WERI-Rb-1 (cell line): ENCODE results near the gene C16orf54.
A peak's percentile ranks its signal among the peaks of the same experiment; 100 is the strongest.
"Not testable (repeated sequence)": the region's sequence is repeated elsewhere in the genome, so short reads cannot be mapped to it uniquely, and the experiment has no call there.

ENCODE experiments used
- DNase-seq: peaks from one replicate; pipeline ENCODE4 v3.0.0-alpha.2; 2020
- H3K27ac ChIP-seq: fragments of 250-450 bp; sonication (Bioruptor Pico); 2 replicates; pipeline ENCODE4 v1.5.1; 2020; ENCODE audit warnings: mild to moderate bottlenecking, moderate library complexity
- H3K27me3 ChIP-seq: fragments of 250-450 bp; sonication (Bioruptor Pico); 2 replicates; pipeline ENCODE4 v1.5.1; 2021; ENCODE audit warnings: mild to moderate bottlenecking, low read depth, moderate library complexity; ENCODE audit not compliant: insufficient read depth, severe bottlenecking
- H3K36me3 ChIP-seq: fragments of 250-450 bp; sonication (Bioruptor Pico); 2 replicates; pipeline ENCODE4 v1.5.1; 2020; ENCODE audit warnings: mild to moderate bottlenecking, moderate library complexity
- H3K4me3 ChIP-seq: 2 replicates; pipeline ENCODE4 v1.5.1; 2011; ENCODE audit warnings: low read depth, mild to moderate bottlenecking, control low read depth, low read length
- H3K9me3 ChIP-seq: fragments of 250-450 bp; sonication (Bioruptor Pico); 2 replicates; pipeline ENCODE4 v1.5.1; 2021; ENCODE audit warnings: mild to moderate bottlenecking, moderate library complexity; ENCODE audit not compliant: severe bottlenecking
- CTCF ChIP-seq: IDR thresholded peaks from 2 replicates; pipeline ENCODE4 v1.5.1; 2011; ENCODE audit warnings: low read depth, mild to moderate bottlenecking, control low read depth, inconsistent platforms, low read length

The C16orf54 gene

GRCh38 chr16:29734786-29735185 is 11.0 kb downstream of the C16orf54 start:
- no peak for TF ChIP-seq CTCF
- H3K9me3 ChIP-seq = no peaks in the 10 kb centered on the region
- no peak overlapping the region for H3K27ac ChIP-seq
- no peak overlapping the region for H3K4me3 ChIP-seq
- H3K36me3 ChIP-seq = no peaks in the 10 kb centered on the region
- DNase-seq = no peak
- H3K27me3 ChIP-seq = no peaks in the 10 kb centered on the region

- not testable (repeated sequence) for H3K27ac ChIP-seq, H3K9me3 ChIP-seq, H3K4me3 ChIP-seq, H3K36me3 ChIP-seq, H3K27me3 ChIP-seq, DNase-seq
Measured at GRCh38 chr16:29731768-29732601, 13.8 kb downstream of the C16orf54 start.

GRCh38 chr16:29730649-29731048 is 15.1 kb downstream of the C16orf54 start:
- Histone ChIP-seq H3K36me3 (no peaks in the 10 kb centered on the region), H3K9me3 (no peaks in the 10 kb centered on the region), H3K27ac (no peak overlapping the region), H3K4me3 (no peak overlapping the region), H3K27me3 (no peaks in the 10 kb centered on the region)
- no peak for TF ChIP-seq CTCF
- DNase-seq = no peak

GRCh38 chr16:29729116-29729521 is 16.7 kb downstream of the C16orf54 start:
- Histone ChIP-seq H3K4me3 (peak overlapping the region; percentile 38), H3K36me3 (no peaks in the 10 kb centered on the region), H3K27me3 (no peaks in the 10 kb centered on the region), H3K27ac (peak overlapping the region; percentile 85), H3K9me3 (no peaks in the 10 kb centered on the region)
- peak; percentile 72 for TF ChIP-seq CTCF
- peak; percentile 71 for DNase-seq

GRCh38 chr16:29727452-29727851 is 18.3 kb downstream of the C16orf54 start:
- no peak for TF ChIP-seq CTCF
- Histone ChIP-seq H3K27ac (no peak overlapping the region), H3K27me3 (no peaks in the 10 kb centered on the region), H3K4me3 (no peak overlapping the region), H3K36me3 (no peaks in the 10 kb centered on the region), H3K9me3 (no peaks in the 10 kb centered on the region)
- DNase-seq = no peak

GRCh38 chr16:29726845-29727377 is 18.9 kb downstream of the C16orf54 start:
- TF ChIP-seq CTCF = no peak
- peak; percentile 67 for DNase-seq
- no peak overlapping the region for H3K27ac ChIP-seq
- H3K9me3 ChIP-seq = no peaks in the 10 kb centered on the region
- H3K4me3 ChIP-seq = no peak overlapping the region
- no peaks in the 10 kb centered on the region for H3K27me3 ChIP-seq
- no peaks in the 10 kb centered on the region for H3K36me3 ChIP-seq
